DMS53 treated with DMSO at 0.1 percent for 48 hours (cell line): ENCODE measurements around the gene SEC16A.
"Not testable (repeated sequence)": the region's sequence is repeated elsewhere in the genome, so short reads cannot be mapped to it uniquely, and the experiment has no call there.

Experiments
- DNase-seq: peaks from one replicate; lab custom pipeline; 2025; ENCODE audit not compliant: unreplicated experiment; lab: John Stamatoyannopoulos, UW

Gene SEC16A

DNA sequence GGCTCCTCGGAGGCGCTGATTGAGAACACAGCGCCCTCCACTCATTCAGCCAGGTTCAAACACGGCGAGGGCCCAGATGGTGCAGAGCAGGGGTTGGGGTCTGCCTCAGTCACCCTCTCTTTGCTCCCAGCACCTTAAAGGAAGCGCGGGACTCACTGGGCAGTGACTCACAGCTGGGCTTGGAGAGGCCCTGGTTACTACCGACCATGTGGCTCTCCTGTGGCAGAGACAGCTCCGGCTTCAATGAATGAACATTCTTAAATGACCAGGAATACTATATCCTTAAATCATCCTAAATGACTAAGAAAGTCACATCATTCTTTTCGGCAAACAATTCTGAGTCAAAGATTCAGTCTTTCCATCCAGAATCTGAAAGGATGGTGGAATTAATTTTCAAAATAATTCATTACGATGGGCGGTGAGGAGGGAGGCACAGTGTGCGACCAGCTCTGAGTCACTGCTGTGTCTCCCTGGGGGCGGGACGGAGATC, 41.6 kb downstream of the SEC16A start:
- DNase-seq: no peak

- DNase-seq: peak; percentile 46
Observed at GRCh38 chr9:136439481-136440408, 43.1 kb downstream of the SEC16A start, which contains the start of gene INPP5E. Gene INPP5E, minus strand, starts transcription at chr9:136439845. Its CDS starts 426 bp downstream, at chr9:136439419.

- no peak for DNase-seq
Observed at GRCh38 chr9:136438548-136439480, 44.0 kb downstream of the SEC16A start.

- DNase-seq: no peak
Observed at GRCh38 chr9:136437839-136438547, 44.8 kb downstream of the SEC16A start.

- DNase-seq: no peak
Observed at GRCh38 chr9:136437430-136437829, 45.4 kb downstream of the SEC16A start.

- no peak for DNase-seq
Observed at GRCh38 chr9:136436055-136436634, 46.7 kb downstream of the SEC16A start.

DNA sequence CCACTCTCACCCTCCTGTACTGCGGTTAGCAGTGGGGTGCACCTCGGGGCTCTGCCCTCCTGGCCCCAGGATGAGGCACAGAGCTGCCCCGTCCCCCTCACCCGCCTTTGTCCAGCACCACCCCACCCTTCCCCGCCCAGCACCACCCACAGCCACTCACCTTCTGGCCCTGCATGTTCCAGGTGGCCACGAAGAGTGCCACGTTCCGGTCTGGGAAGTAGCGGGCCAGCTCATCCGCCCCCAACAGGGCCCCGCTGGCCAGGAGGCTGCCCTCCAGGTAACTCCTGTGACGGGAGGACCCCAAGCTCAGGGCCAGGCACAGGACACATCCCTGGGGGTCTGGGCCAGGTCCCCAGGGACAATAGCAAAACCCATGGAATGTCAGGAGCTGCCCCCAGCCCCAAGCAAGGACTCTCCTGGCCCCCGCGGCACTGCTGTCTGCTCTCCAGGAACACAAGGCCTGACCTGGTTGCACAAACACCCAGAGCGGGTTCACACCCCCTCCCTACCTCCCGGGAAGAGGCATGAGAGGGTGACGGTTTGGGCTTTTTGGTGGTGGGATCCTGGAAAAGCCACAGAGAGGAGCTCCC, 48.2 kb downstream of the SEC16A start:
- DNase-seq: no peak

DNA sequence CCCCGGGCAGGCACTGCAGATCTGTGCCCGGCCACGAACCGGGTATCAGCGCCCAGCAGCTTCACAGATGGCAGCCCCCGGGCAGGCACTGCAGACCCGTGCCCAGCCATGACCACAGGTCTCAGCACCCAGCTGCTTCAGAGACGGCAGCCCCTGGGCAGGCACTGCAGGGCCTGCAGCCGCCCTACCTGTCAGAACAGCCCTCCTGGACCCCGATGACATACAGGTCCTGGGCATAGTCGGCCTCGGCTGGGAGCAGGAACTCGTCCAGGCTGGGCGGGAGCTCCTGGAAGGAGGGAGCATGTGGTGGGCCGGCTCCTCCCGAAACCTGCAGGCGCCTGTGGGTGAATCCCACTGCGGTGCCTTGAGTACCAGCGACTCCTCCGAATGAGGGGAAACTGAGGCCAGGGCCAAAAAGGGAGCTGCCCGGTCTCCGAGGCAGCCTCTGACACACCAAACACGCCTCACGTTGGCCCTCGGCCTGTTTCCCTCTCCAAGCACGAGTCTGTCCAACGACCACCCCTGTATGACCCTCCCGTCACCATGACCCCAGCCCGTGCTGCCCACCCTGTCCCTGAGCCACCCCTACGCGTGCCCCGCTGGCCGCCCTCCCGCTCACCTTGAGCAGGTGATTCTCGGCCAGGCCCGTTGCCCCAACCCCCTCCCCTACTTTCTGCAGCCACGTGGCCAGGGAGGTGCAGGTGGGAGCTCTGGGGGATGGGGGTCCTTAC, 48.8 kb downstream of the SEC16A start:
- no peak for DNase-seq

DNA sequence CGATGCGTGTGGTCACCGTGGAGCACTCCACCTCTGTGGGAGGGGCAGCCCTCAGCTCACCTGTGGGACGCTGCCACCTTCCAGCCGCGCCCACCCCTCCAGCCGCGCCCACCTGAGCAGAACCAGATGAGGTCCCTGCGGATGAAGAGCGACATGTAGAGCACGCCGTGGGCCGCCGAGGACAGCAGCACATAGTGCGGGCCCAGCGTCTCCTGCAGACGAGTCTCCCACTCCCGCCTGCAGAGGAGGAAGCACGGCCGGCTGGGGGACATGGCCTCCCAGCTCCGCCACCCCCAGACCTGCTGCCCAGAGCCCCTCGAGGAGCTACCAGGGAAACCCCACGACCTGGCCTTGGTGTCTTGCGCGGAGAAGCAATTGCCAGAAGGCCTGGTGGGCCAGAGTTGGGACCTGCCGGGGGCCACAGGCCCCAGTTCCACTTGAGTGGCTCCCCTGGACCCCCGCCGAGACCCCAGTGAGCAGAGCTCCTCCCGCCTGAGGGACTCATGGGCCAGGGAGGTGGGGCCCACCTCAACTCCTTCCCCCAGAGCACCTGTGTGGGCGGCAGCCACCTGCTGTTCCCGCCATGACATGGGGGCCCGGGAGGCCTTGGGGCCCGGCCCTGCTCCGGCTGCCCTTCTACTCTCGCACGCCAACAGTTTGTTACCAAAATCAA, 49.7 kb downstream of the SEC16A start:
- DNase-seq: no peak

GRCh38 chr9:136432591-136432990, 50.2 kb downstream of the SEC16A start:
- DNase-seq: no peak

- no peak for DNase-seq
Observed at GRCh38 chr9:136431782-136432350, 51.0 kb downstream of the SEC16A start.

DNA sequence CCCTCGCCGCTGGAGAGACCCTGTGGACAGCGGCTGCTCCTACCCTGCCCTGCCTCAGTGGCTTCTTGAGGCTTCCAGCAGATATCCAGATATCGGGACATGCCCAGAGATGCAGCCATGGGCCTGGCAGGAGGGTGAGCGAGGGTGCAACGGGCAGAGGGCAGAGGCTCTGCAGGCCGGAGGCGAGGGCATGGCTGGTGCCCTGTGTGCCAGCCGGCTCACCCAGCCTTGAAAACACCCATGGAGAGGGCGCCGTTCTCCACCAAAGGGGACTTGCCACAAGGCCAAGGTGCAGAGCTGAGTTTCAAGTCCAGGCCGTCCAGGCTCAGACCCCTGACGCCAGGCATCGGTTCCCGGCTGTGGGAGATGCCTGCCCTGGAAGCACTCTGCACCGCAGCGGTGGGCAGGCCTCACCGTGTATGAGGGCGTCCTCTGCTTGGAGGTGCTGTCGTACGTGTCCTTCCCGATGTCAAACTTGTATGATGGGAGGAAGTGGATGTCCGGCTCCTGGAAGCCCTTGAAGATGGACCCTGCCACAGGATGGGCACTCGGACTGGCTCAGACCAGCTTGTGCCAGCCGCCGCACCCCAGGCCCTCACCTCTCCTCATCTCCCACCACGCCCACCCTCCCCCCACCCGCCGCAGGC, 52.1 kb downstream of the SEC16A start:
- DNase-seq: no peak

- DNase-seq: no peak
Observed at GRCh38 chr9:136429683-136430491, 53.0 kb downstream of the SEC16A start.

DNA sequence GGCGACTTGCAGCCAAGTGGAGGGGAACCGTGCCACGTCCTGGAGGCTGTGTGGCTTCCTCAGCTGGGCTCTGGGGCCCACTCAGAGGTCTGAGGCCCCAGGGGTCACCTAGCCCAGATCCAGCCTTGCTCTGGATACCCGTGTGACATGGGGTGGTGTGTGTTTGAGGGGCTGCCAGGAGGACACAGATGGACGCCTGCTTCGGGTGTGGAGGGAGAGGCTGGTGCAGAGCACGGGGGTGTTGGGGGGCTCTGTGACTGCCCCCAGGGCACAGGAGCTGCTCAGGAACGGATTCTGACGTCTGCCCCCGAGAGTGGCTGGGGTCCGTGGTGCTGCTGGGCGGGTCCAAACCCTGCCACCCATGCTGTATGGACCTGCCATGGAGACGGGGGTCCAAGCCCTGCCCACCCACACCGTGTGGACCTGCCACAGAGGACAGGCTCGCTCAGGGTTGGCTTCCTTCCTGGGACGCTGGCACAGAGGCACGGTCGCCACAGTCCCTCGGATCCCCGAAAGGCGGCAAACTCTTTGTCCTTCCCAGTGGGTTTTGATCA, 53.7 kb downstream of the SEC16A start:
- no peak for DNase-seq

- DNase-seq: no peak
Observed at GRCh38 chr9:136426787-136427186, 56.1 kb downstream of the SEC16A start.

DNA sequence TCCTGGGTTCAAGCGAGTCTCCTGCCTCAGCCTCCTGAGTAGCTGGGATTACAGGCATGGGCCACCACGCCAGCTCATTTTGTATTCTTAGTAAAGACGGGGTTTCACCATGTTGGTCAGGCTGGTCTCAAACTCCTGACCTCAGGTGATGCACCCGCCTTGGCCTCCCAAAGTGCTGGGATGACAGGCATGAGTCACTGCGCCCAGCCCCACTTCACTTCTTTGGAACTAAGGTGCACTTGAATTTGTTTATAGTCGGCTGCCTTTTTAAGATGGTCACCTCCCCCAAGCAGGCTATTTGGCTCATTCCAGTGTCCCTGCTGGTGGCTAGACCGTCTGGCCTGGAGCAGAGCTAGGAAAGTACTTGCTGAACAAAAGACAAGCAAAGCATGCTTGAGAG, 57.5 kb downstream of the SEC16A start:
- DNase-seq: not testable (repeated sequence)
